C4-2B (cell line): ENCODE measurements around the gene G6PC2.

ENCODE experiments used
- ZFX ChIP-seq: fragments of 450-650 bp; IDR thresholded peaks from 2 replicates; pipeline ENCODE4 v1.6.1; 2017
- TF ChIP-seq, protein P1 (sequence below): fragments of 450-650 bp; conservative IDR thresholded peaks from 2 replicates; pipeline ENCODE4 v1.5.1; 2017; ENCODE audit warnings: mild to moderate bottlenecking

- TF ChIP-seq, protein P1, sequence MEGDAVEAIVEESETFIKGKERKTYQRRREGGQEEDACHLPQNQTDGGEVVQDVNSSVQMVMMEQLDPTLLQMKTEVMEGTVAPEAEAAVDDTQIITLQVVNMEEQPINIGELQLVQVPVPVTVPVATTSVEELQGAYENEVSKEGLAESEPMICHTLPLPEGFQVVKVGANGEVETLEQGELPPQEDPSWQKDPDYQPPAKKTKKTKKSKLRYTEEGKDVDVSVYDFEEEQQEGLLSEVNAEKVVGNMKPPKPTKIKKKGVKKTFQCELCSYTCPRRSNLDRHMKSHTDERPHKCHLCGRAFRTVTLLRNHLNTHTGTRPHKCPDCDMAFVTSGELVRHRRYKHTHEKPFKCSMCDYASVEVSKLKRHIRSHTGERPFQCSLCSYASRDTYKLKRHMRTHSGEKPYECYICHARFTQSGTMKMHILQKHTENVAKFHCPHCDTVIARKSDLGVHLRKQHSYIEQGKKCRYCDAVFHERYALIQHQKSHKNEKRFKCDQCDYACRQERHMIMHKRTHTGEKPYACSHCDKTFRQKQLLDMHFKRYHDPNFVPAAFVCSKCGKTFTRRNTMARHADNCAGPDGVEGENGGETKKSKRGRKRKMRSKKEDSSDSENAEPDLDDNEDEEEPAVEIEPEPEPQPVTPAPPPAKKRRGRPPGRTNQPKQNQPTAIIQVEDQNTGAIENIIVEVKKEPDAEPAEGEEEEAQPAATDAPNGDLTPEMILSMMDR = no peak
- TF ChIP-seq ZFX = no peak
Measured at GRCh38 chr2:168895771-168896170, 5.3 kb upstream of the G6PC2 start.
